ENCODE measurements around the gene LCE5A.
"Not testable (repeated sequence)": the region's sequence is repeated elsewhere in the genome, so short reads cannot be mapped to it uniquely, and the experiment has no call there.

LCE5A gene

GRCh38 chr1:152517237-152517811 is 6.7 kb downstream of the LCE5A start:
- no peak for DNase-seq

GRCh38 chr1:152519851-152520250 is 9.2 kb downstream of the LCE5A start:
- DNase-seq = no peak

DNA sequence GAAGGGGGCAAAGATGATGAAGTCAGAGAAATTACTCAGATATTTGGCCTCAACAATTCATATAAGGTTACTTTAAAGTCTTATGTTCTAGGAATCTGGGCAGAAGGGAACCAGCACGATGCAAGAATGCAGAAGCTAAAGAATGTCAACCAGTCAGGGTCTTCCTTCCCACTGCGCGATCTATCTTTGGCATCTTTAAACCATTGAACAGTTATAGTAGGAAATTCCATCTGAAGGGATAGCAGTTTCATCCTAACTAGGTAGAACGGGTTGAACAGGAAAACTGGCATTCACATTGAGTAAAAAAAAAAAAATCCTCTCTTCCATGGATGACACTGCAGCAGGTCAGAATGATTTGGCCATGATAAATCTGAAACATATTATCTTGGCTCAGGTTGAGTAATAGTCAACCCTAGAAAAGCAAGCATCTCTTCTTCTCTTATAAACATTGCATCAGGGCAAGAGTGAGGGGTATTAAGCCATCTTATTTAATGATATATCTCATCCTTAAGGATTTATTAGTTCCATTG is 10.0 kb downstream of the LCE5A start:
- no peak for DNase-seq

DNA sequence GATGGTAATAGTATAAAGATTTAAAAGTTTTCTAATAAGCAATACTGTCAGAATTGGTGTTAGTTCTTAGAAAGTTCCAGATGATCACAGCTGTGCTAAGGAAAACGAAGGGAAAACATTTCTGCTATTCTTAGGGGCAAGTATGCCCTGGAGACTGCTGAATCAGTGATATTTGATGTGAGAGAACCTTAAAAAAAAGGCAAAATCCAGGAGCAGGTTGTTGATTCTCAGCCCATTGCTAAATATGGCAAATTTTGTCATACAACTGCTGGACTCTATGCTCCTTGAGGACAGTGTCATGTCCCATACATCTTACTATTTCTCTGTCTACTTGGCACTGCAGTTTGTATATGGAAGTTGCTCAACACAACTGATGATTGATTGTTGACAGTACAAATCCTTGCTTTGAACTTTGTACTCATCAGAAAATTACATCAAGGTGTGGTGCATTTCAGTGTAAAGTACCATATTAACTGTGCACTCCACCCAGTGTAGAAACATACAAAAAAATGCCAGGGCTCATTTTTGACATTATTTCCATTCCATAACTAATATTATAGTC is 14.6 kb downstream of the LCE5A start:
- no peak for DNase-seq

GRCh38 chr1:152533327-152533938 is 22.8 kb downstream of the LCE5A start:
- no peak for DNase-seq

- DNase-seq = no peak
These were observed 25.2 kb downstream of the LCE5A start for GRCh38 chr1:152535774-152536173.

DNA sequence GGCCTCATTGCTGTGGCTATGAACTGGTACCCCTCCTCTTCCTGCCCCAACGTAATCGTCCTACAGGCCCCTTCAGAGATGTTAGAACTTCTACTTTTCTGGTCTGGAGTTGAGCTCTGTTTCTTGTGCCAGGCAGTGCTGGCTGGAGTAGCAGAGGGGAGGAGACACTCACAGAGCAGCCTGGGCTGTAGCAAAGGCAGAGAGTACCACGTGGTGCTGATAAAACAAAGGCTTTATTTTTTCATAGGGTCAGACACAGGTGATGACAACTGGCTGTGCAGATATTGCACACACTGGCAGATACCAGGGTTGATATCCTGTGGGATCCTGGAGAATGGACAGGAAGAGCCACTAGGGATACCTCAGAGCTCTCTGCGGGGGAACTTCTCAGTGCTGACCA is 26.9 kb downstream of the LCE5A start:
- DNase-seq = no peak

DNA sequence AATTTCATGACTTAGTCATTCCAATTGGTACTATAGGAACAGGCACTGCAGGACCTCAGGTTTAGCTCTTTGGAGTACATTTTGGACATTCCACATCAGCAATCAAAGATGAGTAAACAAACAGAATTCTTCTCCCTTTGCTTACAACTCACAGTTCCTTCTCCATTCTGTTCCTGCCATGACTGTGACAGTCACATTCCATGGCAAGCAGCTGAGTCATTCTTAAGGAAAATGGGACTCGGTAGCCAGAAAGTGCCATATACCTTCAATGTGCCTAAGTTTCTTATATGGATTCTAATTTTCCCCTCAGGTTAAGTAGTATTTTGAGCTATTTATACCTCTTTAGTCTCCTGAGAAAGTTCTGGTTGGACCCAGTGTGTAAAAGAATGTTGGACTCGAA is 29.3 kb downstream of the LCE5A start:
- DNase-seq = no peak

DNA sequence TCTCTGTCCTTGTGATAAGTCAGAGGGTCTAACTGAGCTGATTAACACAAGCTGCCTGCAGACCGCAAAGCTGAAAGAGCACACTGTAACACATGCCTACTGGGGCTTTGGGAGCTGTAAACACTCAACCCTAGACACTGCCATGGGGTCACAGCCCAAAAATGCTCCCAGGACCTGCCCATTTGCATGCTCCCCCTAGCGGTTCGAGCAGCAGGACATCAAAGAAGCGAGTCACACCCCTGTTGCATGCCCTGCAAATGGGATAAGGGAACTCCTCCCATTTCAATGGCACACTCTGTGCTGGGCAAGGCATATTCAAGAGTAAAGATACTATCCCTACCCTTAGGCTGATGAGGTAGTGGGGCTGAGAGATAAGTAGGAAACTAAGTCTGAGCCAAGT is 33.2 kb downstream of the LCE5A start:
- DNase-seq = no peak

DNA sequence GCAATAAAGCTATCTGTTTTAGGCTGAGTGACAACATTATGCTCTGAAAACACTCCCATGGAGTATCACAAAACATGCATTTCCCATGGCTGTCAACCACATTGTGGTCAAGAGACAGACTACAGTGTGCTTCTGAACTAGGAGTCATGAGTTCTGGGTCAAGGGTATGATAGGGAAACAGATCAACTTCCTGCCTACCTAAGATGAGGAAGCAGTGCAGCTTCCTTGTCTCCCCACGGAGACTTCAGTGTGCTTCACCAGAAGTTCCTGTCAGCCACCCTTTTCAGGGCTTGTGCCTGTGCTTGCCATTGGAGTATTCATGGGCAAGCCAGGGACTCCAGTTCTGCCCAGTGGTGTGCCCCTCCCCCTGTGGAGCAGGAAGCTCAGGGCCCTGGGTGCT is 36.1 kb downstream of the LCE5A start:
- no peak for DNase-seq

DNA sequence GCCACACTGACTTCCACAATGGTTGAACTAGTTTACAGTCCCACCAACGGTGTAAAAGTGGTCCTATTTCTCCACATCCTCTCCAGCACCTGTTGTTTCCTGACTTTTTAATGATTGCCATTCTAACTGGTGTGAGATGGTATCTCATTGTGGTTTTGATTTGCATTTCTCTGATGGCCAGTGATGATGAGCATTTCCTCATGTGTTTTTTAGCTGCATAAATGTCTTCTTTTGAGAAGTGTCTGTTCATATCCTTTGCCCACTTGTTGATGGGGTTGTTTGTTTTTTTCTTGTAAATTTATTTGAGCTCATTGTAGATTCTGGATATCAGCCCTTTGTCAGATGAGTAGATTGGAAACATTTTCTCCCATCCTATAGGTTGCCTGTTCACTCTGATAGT is 37.8 kb downstream of the LCE5A start:
- not testable (repeated sequence) for DNase-seq
